ENCODE results near the gene KIAA0825. TPM values are rescaled to one million over a fixed set of nuclear protein-coding genes. Genes with fewer than 3 reads are reported as not detected.

The KIAA0825 gene
- total RNA-seq, 1 donor from 2014 or later: 2.0 TPM

GRCh38 chr5:94524841-94525697 lies 93.3 kb downstream of the KIAA0825 start:
- Mint-ChIP-seq H3K27ac (ENCODE audit: unreplicated experiment) (peak overlapping the region; percentile 36), H3K36me3 (ENCODE audit: low read depth, unreplicated experiment) (no peaks in the 10 kb centered on the region), H3K4me3 (ENCODE audit: unreplicated experiment) (no peak overlapping the region), H3K4me1 (ENCODE audit: unreplicated experiment) (peaks cover 3% of the 10 kb centered on the region), H3K9me3 (ENCODE audit: unreplicated experiment) (no peaks in the 10 kb centered on the region), H3K27me3 (ENCODE audit: unreplicated experiment) (no peaks in the 10 kb centered on the region)
- peak; percentile 47 for TF ChIP-seq CTCF (IDR thresholded peaks at IDR 0.05; ENCODE audit: unreplicated experiment)
- no peak for DNase-seq (ENCODE audit: low spot score)

- Mint-ChIP-seq H3K27ac (ENCODE audit: unreplicated experiment) (no peak overlapping the region), H3K4me3 (ENCODE audit: unreplicated experiment) (no peak overlapping the region), H3K9me3 (ENCODE audit: unreplicated experiment) (no peaks in the 10 kb centered on the region), H3K36me3 (ENCODE audit: low read depth, unreplicated experiment) (no peaks in the 10 kb centered on the region), H3K4me1 (ENCODE audit: unreplicated experiment) (peaks cover 3% of the 10 kb centered on the region), H3K27me3 (ENCODE audit: unreplicated experiment) (no peaks in the 10 kb centered on the region)
- no peak for TF ChIP-seq CTCF (IDR thresholded peaks at IDR 0.05; ENCODE audit: unreplicated experiment)
- DNase-seq (ENCODE audit: low spot score): no peak
Observed at GRCh38 chr5:94523018-94523417, 95.4 kb downstream of the KIAA0825 start.

GRCh38 chr5:94522117-94522516 lies 96.3 kb downstream of the KIAA0825 start:
- Mint-ChIP-seq H3K27me3 (ENCODE audit: unreplicated experiment) (no peaks in the 10 kb centered on the region), H3K27ac (ENCODE audit: unreplicated experiment) (no peak overlapping the region), H3K4me3 (ENCODE audit: unreplicated experiment) (no peak overlapping the region), H3K4me1 (ENCODE audit: unreplicated experiment) (peaks cover 3% of the 10 kb centered on the region), H3K9me3 (ENCODE audit: unreplicated experiment) (no peaks in the 10 kb centered on the region), H3K36me3 (ENCODE audit: low read depth, unreplicated experiment) (no peaks in the 10 kb centered on the region)
- no peak for TF ChIP-seq CTCF (IDR thresholded peaks at IDR 0.05; ENCODE audit: unreplicated experiment)
- no peak for DNase-seq (ENCODE audit: low spot score)

GRCh38 chr5:94517490-94518488 lies 100.6 kb downstream of the KIAA0825 start:
- H3K4me1 Mint-ChIP-seq (ENCODE audit: unreplicated experiment): no peaks in the 10 kb centered on the region
- no peak overlapping the region for H3K27ac Mint-ChIP-seq (ENCODE audit: unreplicated experiment)

More at GRCh38 chr5:94517490-94518488, 100.6 kb downstream of the KIAA0825 start:
- no peak for DNase-seq (ENCODE audit: low spot score)
- no peaks in the 10 kb centered on the region for H3K36me3 Mint-ChIP-seq (ENCODE audit: low read depth, unreplicated experiment)
- no peak overlapping the region for H3K4me3 Mint-ChIP-seq (ENCODE audit: unreplicated experiment)
- TF ChIP-seq CTCF (IDR thresholded peaks at IDR 0.05; ENCODE audit: unreplicated experiment): no peak
- no peaks in the 10 kb centered on the region for H3K27me3 Mint-ChIP-seq (ENCODE audit: unreplicated experiment)
- no peaks in the 10 kb centered on the region for H3K9me3 Mint-ChIP-seq (ENCODE audit: unreplicated experiment)
